GM10847 (cell line): ENCODE results near the gene RAMP3.

Experiments
- POLR2A ChIP-seq: IDR thresholded peaks from 2 replicates; pipeline ENCODE4 v1.6.1; 2011; ENCODE audit not compliant: insufficient read length; ENCODE audit errors: extremely low read depth

RAMP3 gene

GRCh38 chr7:45230083-45230482 is 72.5 kb downstream of the RAMP3 start:
- TF ChIP-seq POLR2A: no peak

DNA sequence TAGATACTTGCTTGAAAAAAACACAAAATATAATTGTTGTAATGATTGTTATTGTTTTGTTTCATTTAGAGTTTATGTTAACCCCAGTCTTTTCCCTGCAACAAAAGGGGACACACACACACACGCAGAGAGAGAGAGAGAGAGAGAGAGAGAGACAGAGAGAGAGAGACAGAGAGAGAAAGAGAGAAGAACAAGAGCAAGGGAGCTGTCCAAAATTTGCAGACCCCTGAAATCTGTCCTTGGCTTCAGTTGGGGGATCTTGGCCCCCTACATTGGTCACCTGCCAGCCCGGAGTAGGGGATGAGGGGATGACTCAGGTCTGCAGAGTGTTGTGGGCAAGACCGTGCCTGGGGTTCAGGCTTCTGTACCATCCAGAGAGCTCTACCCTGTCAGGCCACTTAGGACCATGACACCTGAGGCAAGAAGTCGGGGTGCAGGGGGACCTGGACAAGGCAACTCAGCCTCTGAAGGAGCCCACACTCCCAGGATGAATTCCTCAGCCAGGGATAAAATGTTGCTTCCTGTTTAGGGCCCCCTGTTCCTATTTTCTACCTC is 73.1 kb downstream of the RAMP3 start:
- no peak for TF ChIP-seq POLR2A

DNA sequence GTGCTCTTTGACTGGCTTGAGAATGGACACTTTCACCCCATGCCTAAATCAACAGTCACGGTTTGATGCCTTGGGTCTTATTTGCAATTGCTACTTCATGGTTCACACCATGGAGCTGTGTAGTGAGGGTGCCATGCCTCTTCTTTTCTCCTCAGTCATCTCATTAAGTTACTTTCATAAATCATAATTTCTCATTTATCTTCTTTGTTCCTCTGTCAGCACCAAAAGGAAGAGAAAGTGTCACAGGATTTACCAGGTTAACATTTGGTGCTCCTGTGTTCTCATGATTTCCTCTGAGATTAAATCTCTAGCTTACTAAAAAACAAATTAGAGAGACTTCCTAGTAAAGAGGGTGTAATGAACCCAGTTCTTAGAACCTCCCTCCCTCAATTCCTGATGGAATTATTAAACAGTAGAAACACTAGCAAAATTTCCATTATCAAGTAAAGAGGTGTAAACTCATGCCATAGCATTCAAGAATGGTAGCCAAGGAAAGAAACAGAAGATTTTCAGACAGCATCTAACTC is 75.7 kb downstream of the RAMP3 start:
- TF ChIP-seq POLR2A: no peak
